Endothelial cell of umbilical vein (primary cell): Measurements from ENCODE around the gene ATG7. TPM values are rescaled to one million over a fixed set of nuclear protein-coding genes. Genes with fewer than 3 reads are reported as not detected.

Source experiments
- BruUV-seq: library from RNA; stranded (reverse); fragments of 400-500 nt; replicated peaks from 2 replicates; lab custom pipeline; 2021; lab: Mats Ljungman, UMichigan
- CTCF ChIA-PET: fragments of 300-600, 350-600 bp; sonication (Branson Sonifier 250); formaldehyde crosslinking; loops from one replicate; lab custom pipeline; 2021; ENCODE audit warnings: antibody characterized with exemption, inconsistent platforms; lab: Charles Lee
- POLR2A ChIA-PET: fragments of 300-600, 350-600 bp; sonication (Branson Sonifier 250); formaldehyde crosslinking; loops from one replicate; lab custom pipeline; 2021; ENCODE audit warnings: antibody characterized with exemption, inconsistent platforms; lab: Charles Lee
- DNase-seq: peaks from one replicate; pipeline ENCODE4 v3.0.0-alpha.2; 2011; ENCODE audit warnings: low read depth, low spot score
- FAIRE-seq: peaks from 2 replicates; lab custom pipeline; 2011; peaks lifted over from hg19 to GRCh38; lab: Jason Lieb, UNC
- H2AFZ ChIP-seq: 2 replicates; pipeline ENCODE4 v1.6.0; 2012; ENCODE audit warnings: low read depth, low read length, control low read depth, inconsistent platforms
- H3K27ac ChIP-seq: 2 replicates; pipeline ENCODE4 v1.5.1; 2011; ENCODE audit warnings: low read depth, mild to moderate bottlenecking, control low read depth, low read length, moderate library complexity; ENCODE audit not compliant: insufficient read depth
- H3K27me3 ChIP-seq, 2 experiments: 2 replicates each; pipeline versions ENCODE4 v1.6.0 to v1.6.1; 2011; ENCODE audit warnings: low read length in 2 of 2, mixed read lengths in 1 of 2; ENCODE audit not compliant: control insufficient read depth in 2 of 2, insufficient read depth in 2 of 2
- H3K36me3 ChIP-seq, 2 experiments: 2 replicates in 1 of 2; 3 replicates in 1 of 2; pipeline ENCODE4 v1.5.1; 2011; ENCODE audit warnings: low read length in 2 of 2, mild to moderate bottlenecking in 1 of 2, moderate library complexity in 1 of 2; ENCODE audit not compliant: control insufficient read depth in 2 of 2, insufficient read depth in 2 of 2; ENCODE audit errors: extremely low read depth in 1 of 2
- H3K4me1 ChIP-seq: 3 replicates; pipeline ENCODE4 v1.5.1; 2011; ENCODE audit warnings: mild to moderate bottlenecking, low read length; ENCODE audit not compliant: control insufficient read depth, insufficient read depth; ENCODE audit errors: extremely low read depth
- H3K4me2 ChIP-seq: 2 replicates; pipeline ENCODE4 v1.6.1; 2011; ENCODE audit warnings: low read length, control low read depth, mixed read lengths; ENCODE audit not compliant: insufficient read depth
- H3K4me3 ChIP-seq, 3 experiments: fragments of 200-600 bp in 1 of 3; sonication (generic), shearing (Covaris generic) in 1 of 3; replicated peaks in 1 of 3; 2 replicates each; pipeline ENCODE4 v1.5.1; 2011 to 2016; ENCODE audit warnings: control low read depth in 3 of 3, low read length in 3 of 3, mild to moderate bottlenecking in 2 of 3, inconsistent platforms in 1 of 3, low read depth in 1 of 3, moderate library complexity in 1 of 3; ENCODE audit not compliant: insufficient read depth in 1 of 3
- H3K79me2 ChIP-seq: 2 replicates; pipeline ENCODE4 v1.6.0; 2012; ENCODE audit warnings: low read length, inconsistent platforms; ENCODE audit not compliant: control insufficient read depth, insufficient read depth
- H3K9ac ChIP-seq: replicated peaks from 2 replicates; pipeline ENCODE3; 2011; ENCODE audit warnings: low read length, control low read depth; ENCODE audit not compliant: insufficient read depth; ENCODE audit errors: extremely low read depth
- H3K9me1 ChIP-seq: replicated peaks from 3 replicates; pipeline ENCODE4 v1.6.0; 2011; ENCODE audit warnings: mild to moderate bottlenecking, low read length; ENCODE audit not compliant: control insufficient read depth, insufficient read depth; ENCODE audit errors: extremely low read depth
- H3K9me3 ChIP-seq: replicated peaks from 2 replicates; pipeline ENCODE4 v1.5.1; 2012; ENCODE audit warnings: low read length, inconsistent platforms; ENCODE audit not compliant: control insufficient read depth, insufficient read depth
- H4K20me1 ChIP-seq: replicated peaks from 2 replicates; pipeline ENCODE3; 2011; ENCODE audit warnings: mild to moderate bottlenecking, low read length; ENCODE audit not compliant: control insufficient read depth, insufficient read depth; ENCODE audit errors: extremely low read depth
- EZH2 ChIP-seq: IDR thresholded peaks from 2 replicates; pipeline ENCODE4 v1.6.1; 2012; ENCODE audit warnings: borderline replicate concordance, low read depth, mild to moderate bottlenecking, moderate library complexity, low read length, inconsistent platforms; ENCODE audit not compliant: severe bottlenecking
- GATA2 ChIP-seq: IDR thresholded peaks from 2 replicates; pipeline ENCODE4 v1.7.0; 2011; ENCODE audit warnings: low read depth, mild to moderate bottlenecking, moderate library complexity, mixed read lengths, low read length; ENCODE audit not compliant: insufficient read length, insufficient read depth
- JUN ChIP-seq: IDR thresholded peaks from 2 replicates; pipeline ENCODE4 v1.6.1; 2011; ENCODE audit warnings: borderline replicate concordance, low read depth; ENCODE audit not compliant: insufficient read length, insufficient read depth
- MAX ChIP-seq: IDR thresholded peaks from 2 replicates; pipeline ENCODE4 v1.6.1; 2011; ENCODE audit not compliant: insufficient read depth, insufficient read length
- POLR2A ChIP-seq: IDR thresholded peaks from 2 replicates; pipeline ENCODE4 v1.6.1; 2012; ENCODE audit warnings: low read depth, mild to moderate bottlenecking, control low read depth, low read length
- POLR2AphosphoS5 ChIP-seq: IDR thresholded peaks from 2 replicates; pipeline ENCODE4 v1.6.1; 2012; ENCODE audit warnings: low read depth, mild to moderate bottlenecking, control low read depth, low read length, moderate library complexity; ENCODE audit not compliant: insufficient read depth
- dilution Hi-C: fragments of 300-500 bp; cut with MboI; formaldehyde crosslinking; loops from one replicate; pipeline ENCODE4 v1.15.0; 2019; ENCODE audit warnings: low sequenced_read_pairs; ENCODE audit not compliant: extremely low pct_ligation_motif_present
- intact Hi-C: fragments of 100-400 bp; cut with micrococcal nuclease; formaldehyde crosslinking; loops from one replicate; pipeline ENCODE4 v1.10.0; 2022
- polyA plus RNA-seq, 4 experiments: library from polyadenylated mRNA; depleted of rRNA in 3 of 4; stranded (reverse) in 3 of 4; unstranded in 1 of 4; fragments of >200 nt; gene quantifications; 2 replicates each; pipeline versions ENCODE4 v1.2.1 to v1.2.3, GENCODE V29; 2011 to 2012; ENCODE audit warnings: missing spikeins in 1 of 4
- total RNA-seq: library from RNA; stranded (reverse); gene quantifications from 2 replicates; pipeline ENCODE4 v1.2.3, GENCODE V29; 2021

ATG7 gene
- total and polyA plus RNA-seq, 2 donors (not counting 3 experiments of a cell fraction or from before 2014, with no cell fraction given): 30.8 to 48.3 TPM

GRCh38 chr3:11560746-11561145 lies 288.5 kb downstream of the ATG7 start:
- TF ChIP-seq POLR2A (no peak), GATA2 (no peak), MAX (no peak), EZH2 (no peak), JUN (no peak), POLR2AphosphoS5 (no peak)
- intact Hi-C loops: loop anchor here (10.0 kb wide), 2 partner anchors 244 to 356 kb away; no protein-coding TSS in a partner anchor
- H3K36me3 ChIP-seq: peaks cover 6 to 29% of the 10 kb centered on the region in 2 experiments
- no peak overlapping the region for H2AFZ ChIP-seq
- H3K27ac ChIP-seq: peak overlapping the region; percentile 46
- no peak overlapping the region for H3K4me3 ChIP-seq
- DNase-seq (no peak), FAIRE-seq (no peak)
- H3K9me3 ChIP-seq: no peaks in the 10 kb centered on the region
- CTCF ChIA-PET: interaction anchor here (0.6 to 2.3 kb wide), 2 partner anchors 175 to 181 kb away, joined by 3 to 9 read pairs; no protein-coding TSS in a partner anchor
- H3K79me2 ChIP-seq: peaks cover 86% of the 10 kb centered on the region
- peaks cover 48% of the 10 kb centered on the region for H3K4me1 ChIP-seq
- H4K20me1 ChIP-seq: peaks cover 4% of the 10 kb centered on the region
- no peaks in the 10 kb centered on the region for H3K27me3 ChIP-seq
- POLR2A ChIA-PET: no interaction called here
- no peaks in the 10 kb centered on the region for H3K9me1 ChIP-seq
- dilution Hi-C loops: no loop called here
- BruUV-seq: no TSS peak
- no peak overlapping the region for H3K9ac ChIP-seq
- H3K4me2 ChIP-seq: no peak overlapping the region

- Histone ChIP-seq H3K4me1 (peaks cover 51% of the 10 kb centered on the region), H3K4me3 (no peak overlapping the region), H3K9me1 (no peaks in the 10 kb centered on the region), H3K4me2 (no peak overlapping the region), H4K20me1 (peaks cover 4% of the 10 kb centered on the region), H3K27ac (no peak overlapping the region), H3K79me2 (peaks cover 87% of the 10 kb centered on the region), H3K9me3 (no peaks in the 10 kb centered on the region), H3K36me3 (peaks cover 14 to 34% of the 10 kb centered on the region in 2 experiments), H2AFZ (no peak overlapping the region), H3K9ac (no peak overlapping the region), H3K27me3 (no peaks in the 10 kb centered on the region)
- no peak for TF ChIP-seq JUN
- no TSS peak for BruUV-seq
- intact Hi-C loops (loop anchor here (10.0 kb wide), 2 partner anchors 242 to 358 kb away; no protein-coding TSS in a partner anchor), dilution Hi-C loops (no loop called here)
- no peak for DNase-seq
- POLR2A ChIA-PET: no interaction called here
- CTCF ChIA-PET: interaction anchor here (1.2 to 1.5 kb wide), 3 partner anchors 44 to 81 kb away, joined by 3 to 4 read pairs (median 4); no protein-coding TSS in a partner anchor
- no peak for FAIRE-seq
Observed at GRCh38 chr3:11562277-11562881, 290.2 kb downstream of the ATG7 start.
